Neural crest cell (in vitro differentiated cells): ENCODE results near the gene ADCY6. TPM values are rescaled to one million over a fixed set of nuclear protein-coding genes. Genes with fewer than 3 reads are reported as not detected.

Experiments
- DNase-seq: peaks from one replicate; pipeline ENCODE4 v3.0.0; 2021; ENCODE audit warnings: low read depth, mixed read lengths, low spot score
- H3K27ac Mint-ChIP-seq: one replicate; pipeline ENCODE4 v1.8.0; 2021; ENCODE audit warnings: mild to moderate bottlenecking, mixed read lengths; ENCODE audit not compliant: unreplicated experiment
- H3K27me3 Mint-ChIP-seq: 2 replicates; pipeline ENCODE4 v1.8.0; 2021; ENCODE audit warnings: low read depth, mild to moderate bottlenecking, mixed read lengths
- H3K36me3 Mint-ChIP-seq: 2 replicates; pipeline ENCODE4 v1.8.0; 2021; ENCODE audit warnings: low read depth, mild to moderate bottlenecking, mixed read lengths
- H3K4me1 Mint-ChIP-seq: 2 replicates; pipeline ENCODE4 v1.8.0; 2021; ENCODE audit warnings: mixed read lengths
- H3K4me3 Mint-ChIP-seq: one replicate; pipeline ENCODE4 v1.8.0; 2021; ENCODE audit warnings: mild to moderate bottlenecking, mixed read lengths
- H3K9me3 Mint-ChIP-seq: 2 replicates; pipeline ENCODE4 v1.8.0; 2021; ENCODE audit warnings: mixed read lengths
- CTCF ChIP-seq: fragments of 200-600 bp; sonication (generic); conservative IDR thresholded peaks from 2 replicates; pipeline ENCODE4 v1.5.0; 2021; ENCODE audit warnings: antibody characterized with exemption, mild to moderate bottlenecking
- total RNA-seq: library from RNA; stranded (reverse); gene quantifications from 2 replicates; pipeline ENCODE4 v1.2.1, GENCODE V29; 2021

Gene ADCY6
- total RNA-seq, 1 donor from 2014 or later, result 79.5 TPM

- Mint-ChIP-seq H3K27ac (no peak overlapping the region), H3K36me3 (no peaks in the 10 kb centered on the region), H3K4me1 (peaks cover 6% of the 10 kb centered on the region), H3K9me3 (no peaks in the 10 kb centered on the region), H3K4me3 (no peak overlapping the region), H3K27me3 (no peaks in the 10 kb centered on the region)
- no peak for DNase-seq
- no peak for TF ChIP-seq CTCF
These were observed 11.6 kb upstream of the ADCY6 start for GRCh38 chr12:48800457-48800856.

GRCh38 chr12:48796976-48797375 lies 8.1 kb upstream of the ADCY6 start:
- no peak overlapping the region for H3K4me3 Mint-ChIP-seq
- no peaks in the 10 kb centered on the region for H3K36me3 Mint-ChIP-seq
- H3K27ac Mint-ChIP-seq, result no peak overlapping the region
- no peak for DNase-seq
- no peaks in the 10 kb centered on the region for H3K9me3 Mint-ChIP-seq
- no peak for TF ChIP-seq CTCF
- H3K27me3 Mint-ChIP-seq, result no peaks in the 10 kb centered on the region
- peaks cover 13% of the 10 kb centered on the region for H3K4me1 Mint-ChIP-seq

GRCh38 chr12:48795550-48796455 lies 6.9 kb upstream of the ADCY6 start:
- H3K27me3 Mint-ChIP-seq, result no peaks in the 10 kb centered on the region
- peak; percentile 75 for DNase-seq
- no peaks in the 10 kb centered on the region for H3K36me3 Mint-ChIP-seq
- H3K9me3 Mint-ChIP-seq, result no peaks in the 10 kb centered on the region
- peak; percentile 94 for TF ChIP-seq CTCF
- no peak overlapping the region for H3K27ac Mint-ChIP-seq
- peaks cover 13% of the 10 kb centered on the region for H3K4me1 Mint-ChIP-seq
- H3K4me3 Mint-ChIP-seq, result peak overlapping the region; percentile 62

GRCh38 chr12:48794870-48795269 lies 6.0 kb upstream of the ADCY6 start:
- Mint-ChIP-seq H3K27me3 (no peaks in the 10 kb centered on the region), H3K4me3 (no peak overlapping the region), H3K27ac (no peak overlapping the region)

GRCh38 chr12:48793696-48794095 lies 4.8 kb upstream of the ADCY6 start:
- DNase-seq, result no peak
- no peaks in the 10 kb centered on the region for H3K9me3 Mint-ChIP-seq
- H3K4me3 Mint-ChIP-seq, result peak overlapping the region; percentile 51
- no peaks in the 10 kb centered on the region for H3K27me3 Mint-ChIP-seq
- H3K36me3 Mint-ChIP-seq, result no peaks in the 10 kb centered on the region
- H3K4me1 Mint-ChIP-seq, result peaks cover 23% of the 10 kb centered on the region
- H3K27ac Mint-ChIP-seq, result no peak overlapping the region
- TF ChIP-seq CTCF, result no peak

More at GRCh38 chr12:48794870-48795269, 6.0 kb upstream of the ADCY6 start:
- TF ChIP-seq CTCF, result no peak
- Mint-ChIP-seq H3K9me3 (no peaks in the 10 kb centered on the region), H3K4me1 (peaks cover 20% of the 10 kb centered on the region), H3K36me3 (no peaks in the 10 kb centered on the region)
- DNase-seq, result no peak
